Non-pigmented ciliary epithelial cell (primary cell): ENCODE results near the gene RAP1A.

Experiments used
- DNase-seq: peaks from one replicate; pipeline ENCODE4 v3.0.0-alpha.2; 2010; ENCODE audit warnings: low read depth

Gene RAP1A

DNA sequence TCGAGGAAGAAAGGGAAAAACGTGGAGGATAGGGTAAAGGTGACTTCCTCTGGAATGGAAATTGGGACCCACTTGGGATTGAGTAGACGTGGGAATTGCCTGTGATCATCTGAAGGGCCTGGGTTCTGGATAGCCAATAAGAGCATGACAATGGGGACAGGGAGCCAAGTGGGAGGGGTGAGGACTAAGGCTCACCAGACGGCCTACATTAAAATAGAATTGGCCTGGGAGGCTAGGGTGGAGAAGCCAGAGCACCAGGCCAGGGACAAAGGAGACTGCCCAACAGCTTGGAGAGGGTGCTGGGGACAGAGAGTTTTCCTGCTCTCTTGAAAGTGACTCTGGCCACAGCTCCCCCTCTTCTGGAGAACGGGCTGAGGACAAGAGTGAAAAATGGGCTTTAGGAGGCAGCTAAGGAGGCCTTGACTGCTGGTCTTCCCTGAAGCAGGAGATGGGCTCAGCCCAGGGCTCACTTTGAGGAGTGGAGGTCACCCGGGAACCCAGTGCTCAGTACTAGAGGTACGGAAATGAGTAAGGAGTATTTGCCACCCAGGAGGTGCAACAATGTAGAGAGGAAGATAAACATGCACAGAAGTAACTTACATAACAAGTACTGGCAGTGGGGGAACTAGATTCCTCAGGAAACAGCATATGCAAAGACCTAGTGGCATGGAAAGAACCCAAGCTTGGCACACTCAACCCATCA lies 100.8 kb downstream of the RAP1A start:
- no peak for DNase-seq

DNA sequence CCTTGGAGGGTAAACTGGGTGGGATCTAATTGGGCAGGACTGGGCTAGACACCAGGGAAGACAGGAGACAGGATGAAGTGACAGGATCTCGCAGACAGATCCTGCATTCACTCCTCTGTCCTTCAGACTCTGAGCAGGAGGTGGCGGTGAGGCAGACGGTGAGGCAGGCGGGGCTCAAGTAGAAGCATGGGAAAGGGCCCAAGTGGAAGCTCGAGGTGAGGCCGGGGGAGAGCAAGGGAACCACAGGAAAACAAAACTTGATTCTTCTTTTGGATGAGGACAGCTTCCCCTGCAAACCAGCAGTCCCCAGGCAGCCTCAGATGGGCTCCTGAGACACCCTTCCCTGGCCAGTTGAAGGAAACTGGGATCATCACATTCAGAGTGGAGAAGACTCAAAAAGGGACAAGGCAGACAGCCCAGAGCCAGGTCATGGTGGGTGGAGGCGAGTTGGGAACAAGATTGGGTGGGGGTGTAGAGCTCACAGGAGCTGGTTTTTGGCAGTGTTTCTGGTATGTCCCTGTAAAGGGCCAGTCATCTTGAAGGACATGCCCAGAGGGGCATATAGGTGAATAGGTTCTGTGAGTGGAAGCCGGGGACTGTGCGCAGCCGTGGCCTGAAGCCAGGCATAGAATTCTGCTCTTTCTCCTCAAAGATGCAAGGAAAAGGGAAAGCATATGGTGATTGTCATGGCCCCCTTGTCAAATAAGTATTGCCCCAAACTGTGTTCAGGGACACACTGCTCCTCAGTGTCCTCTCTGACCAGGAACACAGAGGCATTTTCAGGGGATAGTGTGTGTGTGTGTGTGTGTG lies 101.6 kb downstream of the RAP1A start:
- DNase-seq, result no peak

- DNase-seq, result no peak
Observed at GRCh38 chr1:111723091-111723806, 103.7 kb downstream of the RAP1A start.

GRCh38 chr1:111723871-111724270 lies 104.3 kb downstream of the RAP1A start:
- DNase-seq, result no peak

GRCh38 chr1:111725192-111725591 lies 105.6 kb downstream of the RAP1A start:
- DNase-seq, result no peak

GRCh38 chr1:111727056-111727455 lies 107.5 kb downstream of the RAP1A start:
- DNase-seq, result no peak

DNA sequence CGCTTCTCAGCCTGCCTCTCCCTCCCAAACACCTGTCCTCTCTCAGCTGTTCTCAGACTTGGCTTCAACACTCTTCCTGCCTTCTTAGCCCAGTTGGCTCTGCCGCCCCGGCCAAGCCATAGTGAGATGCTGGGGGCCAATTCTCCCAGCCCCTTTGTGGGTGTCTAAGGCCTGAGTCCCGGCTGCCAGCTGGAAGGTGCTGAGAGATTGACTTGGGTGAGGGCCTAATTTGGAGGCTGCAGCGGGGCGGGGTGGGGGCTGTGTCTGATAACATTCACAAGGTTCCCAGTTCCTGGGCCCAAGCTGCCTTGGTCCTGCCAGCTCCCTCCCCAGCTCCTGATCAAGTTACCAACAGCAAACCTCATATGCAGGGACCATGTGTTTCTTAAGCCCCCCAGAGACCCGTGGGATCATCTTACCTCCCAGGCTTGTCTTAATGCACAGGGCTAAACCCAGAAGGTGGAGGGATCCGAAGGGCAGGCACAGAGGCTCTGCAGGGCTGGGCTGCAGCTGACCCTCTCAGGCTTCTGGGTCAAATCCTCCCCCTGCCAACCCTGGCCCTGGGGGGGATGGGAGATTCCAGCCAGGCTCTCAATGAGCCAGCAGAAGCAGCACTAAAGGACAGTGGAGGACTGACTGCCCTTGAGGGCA lies 109.8 kb downstream of the RAP1A start:
- no peak for DNase-seq

- DNase-seq, result no peak
Observed at GRCh38 chr1:111729946-111730681, 110.5 kb downstream of the RAP1A start.

DNA sequence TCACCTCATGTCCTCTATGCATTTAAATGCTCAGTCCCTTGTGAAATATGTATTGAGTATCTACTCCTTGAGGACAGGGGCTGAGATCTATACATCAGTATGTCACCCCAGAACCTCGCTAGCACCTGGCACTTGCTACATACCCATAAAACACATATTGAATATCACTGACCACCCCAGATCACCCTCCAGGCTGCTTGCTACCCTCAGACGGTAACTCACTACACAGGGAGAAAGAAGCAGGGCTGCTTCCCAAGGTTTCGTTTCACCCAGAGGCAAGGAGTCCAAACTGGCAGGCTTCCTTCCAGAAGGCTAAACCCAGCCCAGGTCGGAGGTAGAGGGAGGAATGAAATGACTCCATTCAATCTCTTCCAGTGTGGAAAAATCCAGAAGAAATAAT lies 111.1 kb downstream of the RAP1A start:
- DNase-seq, result no peak

GRCh38 chr1:111731956-111732355 lies 112.4 kb downstream of the RAP1A start:
- no peak for DNase-seq

GRCh38 chr1:111732718-111733117 lies 113.1 kb downstream of the RAP1A start:
- no peak for DNase-seq

DNA sequence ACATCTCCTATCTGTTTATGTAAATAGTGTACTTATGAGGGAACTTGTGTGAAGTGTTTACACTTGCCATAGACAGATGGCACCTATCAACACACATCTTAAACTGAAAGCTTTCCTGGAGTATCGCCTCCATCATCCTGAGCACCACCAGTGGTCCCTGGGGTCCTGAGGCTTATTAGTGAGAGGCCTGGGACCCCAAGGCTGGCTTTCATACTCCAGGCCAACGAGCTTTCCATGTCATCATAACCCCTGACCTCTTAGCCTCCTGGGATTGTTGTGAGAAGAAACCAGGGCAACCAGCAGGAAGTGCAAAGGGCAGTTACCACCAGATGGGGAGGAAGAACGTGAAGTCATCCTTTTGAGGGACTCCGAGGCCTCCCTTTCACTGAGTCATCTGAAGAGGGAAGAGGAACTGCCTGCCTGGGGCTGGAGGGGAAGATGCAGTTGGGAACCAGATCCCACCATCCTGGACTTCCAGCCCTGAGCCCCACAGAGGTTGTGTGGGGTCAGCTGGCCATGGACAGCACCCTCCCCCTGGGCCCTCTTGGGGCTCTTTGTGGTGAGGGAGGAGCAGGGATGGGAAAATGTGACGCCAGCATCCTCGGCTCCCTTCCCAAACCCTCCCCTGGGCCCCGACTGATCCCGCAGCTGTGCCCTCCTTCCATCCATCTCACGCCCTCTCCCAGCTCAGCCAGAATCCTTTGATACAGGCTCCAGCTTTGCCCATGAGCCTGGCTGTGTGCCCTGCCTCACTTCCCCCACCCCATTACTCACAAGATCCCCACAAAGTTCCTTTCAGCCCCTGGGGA lies 113.8 kb downstream of the RAP1A start:
- no peak for DNase-seq

DNA sequence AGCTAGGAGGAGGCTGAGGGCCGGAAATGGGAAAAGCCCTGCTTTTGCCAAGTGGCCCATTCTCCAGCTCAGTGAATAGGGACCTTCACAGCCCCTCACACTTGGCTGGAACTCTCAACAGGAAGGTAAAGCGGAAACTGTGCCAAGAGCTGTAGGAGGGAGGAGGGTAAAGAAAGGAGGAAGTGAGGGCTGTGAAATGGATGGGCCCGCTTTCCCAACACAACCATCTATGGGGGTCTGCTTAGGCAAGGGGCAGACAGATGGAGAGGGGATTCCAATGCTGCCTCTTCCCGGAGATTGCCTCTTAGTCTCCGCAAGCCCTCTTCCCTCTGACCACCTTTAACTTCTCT lies 114.4 kb downstream of the RAP1A start:
- DNase-seq, result no peak

- no peak for DNase-seq
Observed at GRCh38 chr1:111734426-111734825, 114.8 kb downstream of the RAP1A start.

DNA sequence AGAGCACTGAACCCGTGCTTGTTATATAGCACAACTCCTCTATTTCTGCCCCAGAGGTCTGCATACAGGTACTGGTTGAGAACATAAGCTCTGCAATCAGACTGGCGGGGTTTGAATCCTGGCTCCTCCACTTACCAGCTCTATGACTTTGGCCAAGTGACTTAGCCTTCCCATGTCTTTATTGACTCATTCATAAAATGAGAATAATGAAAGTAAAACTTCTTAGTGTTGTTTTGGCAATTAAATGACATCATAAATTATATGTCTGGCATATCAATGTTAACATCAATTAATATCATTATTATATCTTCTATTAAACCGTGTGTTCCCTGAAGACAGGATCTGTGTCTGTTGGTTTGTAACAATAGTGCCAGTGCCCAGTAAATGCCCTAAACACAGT lies 115.3 kb downstream of the RAP1A start:
- DNase-seq, result no peak

- DNase-seq, result no peak
Observed at GRCh38 chr1:111735321-111735720, 115.7 kb downstream of the RAP1A start.

- DNase-seq, result no peak
Observed at GRCh38 chr1:111735858-111736544, 116.4 kb downstream of the RAP1A start.

DNA sequence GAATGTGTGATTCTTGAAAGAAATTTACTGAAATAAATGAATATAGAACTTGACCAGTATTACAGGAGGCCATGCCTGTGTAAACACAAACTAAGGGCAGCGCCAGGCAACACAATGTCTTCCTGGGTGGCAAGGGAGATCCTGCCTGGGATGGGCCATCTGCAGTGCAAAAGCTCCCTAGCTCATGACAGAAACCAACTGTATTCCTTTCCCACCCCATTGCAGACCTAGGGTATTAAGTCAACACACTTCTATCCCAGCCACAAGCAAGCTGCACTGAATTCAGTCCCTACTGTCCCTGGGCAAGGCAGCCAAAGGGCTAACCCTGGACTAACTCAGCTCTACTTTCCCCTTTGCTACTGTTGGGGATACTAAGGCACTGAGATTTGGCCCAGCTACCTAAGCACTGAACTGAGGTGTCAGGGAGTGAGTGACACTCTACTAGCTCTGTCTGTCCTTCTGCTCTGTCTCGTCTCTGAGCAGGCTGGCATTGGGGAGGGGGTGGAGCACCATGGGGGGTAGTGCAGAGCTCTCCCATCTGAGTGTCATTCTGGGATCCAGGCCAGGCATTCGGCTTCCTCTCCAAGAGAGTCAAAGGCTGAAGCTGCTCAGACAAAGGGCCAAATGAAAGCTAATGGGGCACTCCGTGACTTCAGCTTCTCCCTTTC lies 117.1 kb downstream of the RAP1A start:
- no peak for DNase-seq

GRCh38 chr1:111737216-111738132 lies 117.9 kb downstream of the RAP1A start:
- no peak for DNase-seq
